GDM1 (cell line): ENCODE data around the gene KCNQ1.
A peak's percentile ranks its signal among the peaks of the same experiment; 100 is the strongest.
"Not testable (repeated sequence)": the region's sequence is repeated elsewhere in the genome, so short reads cannot be mapped to it uniquely, and the experiment has no call there.

Experiments
- DNase-seq: peaks from one replicate; lab custom pipeline; 2025; lab: John Stamatoyannopoulos, UW

The KCNQ1 gene

GRCh38 chr11:2472428-2473186, 27.8 kb downstream of the KCNQ1 start:
- DNase-seq: no peak

DNA sequence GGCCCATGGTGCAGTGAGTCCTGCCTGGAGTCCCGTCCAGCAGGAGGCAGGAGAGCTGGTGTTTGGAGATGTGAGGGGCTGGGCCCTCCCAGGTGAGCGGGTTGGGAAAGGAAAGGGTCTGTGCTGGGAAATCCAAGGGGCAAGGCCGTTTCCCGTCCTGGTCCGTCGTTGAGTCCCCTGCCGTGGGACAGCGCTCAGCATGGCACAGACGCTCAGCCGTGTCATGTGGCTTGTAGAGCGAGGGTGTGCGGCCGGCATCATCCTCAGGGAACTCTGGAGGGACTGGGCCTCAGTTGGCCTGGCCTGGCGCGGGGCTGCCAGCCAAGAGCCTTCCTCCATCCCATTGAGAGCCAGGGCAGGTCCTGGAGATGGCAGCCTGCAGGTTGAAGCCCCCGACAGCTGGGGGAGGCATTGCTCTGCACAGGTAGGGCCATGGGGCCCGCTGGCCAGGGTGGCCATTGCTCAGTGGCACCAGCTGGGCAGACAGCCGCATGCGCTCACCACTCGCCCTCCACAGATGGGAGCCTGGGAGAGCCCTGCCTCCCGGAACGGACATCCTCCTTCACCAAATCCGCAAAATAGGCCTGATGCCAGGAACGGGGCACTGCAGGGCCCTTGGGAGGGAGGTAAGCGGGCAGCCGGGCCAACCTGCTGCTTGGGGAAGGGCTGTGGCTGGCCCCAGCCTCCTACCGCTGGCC, 28.7 kb downstream of the KCNQ1 start:
- no peak for DNase-seq

DNA sequence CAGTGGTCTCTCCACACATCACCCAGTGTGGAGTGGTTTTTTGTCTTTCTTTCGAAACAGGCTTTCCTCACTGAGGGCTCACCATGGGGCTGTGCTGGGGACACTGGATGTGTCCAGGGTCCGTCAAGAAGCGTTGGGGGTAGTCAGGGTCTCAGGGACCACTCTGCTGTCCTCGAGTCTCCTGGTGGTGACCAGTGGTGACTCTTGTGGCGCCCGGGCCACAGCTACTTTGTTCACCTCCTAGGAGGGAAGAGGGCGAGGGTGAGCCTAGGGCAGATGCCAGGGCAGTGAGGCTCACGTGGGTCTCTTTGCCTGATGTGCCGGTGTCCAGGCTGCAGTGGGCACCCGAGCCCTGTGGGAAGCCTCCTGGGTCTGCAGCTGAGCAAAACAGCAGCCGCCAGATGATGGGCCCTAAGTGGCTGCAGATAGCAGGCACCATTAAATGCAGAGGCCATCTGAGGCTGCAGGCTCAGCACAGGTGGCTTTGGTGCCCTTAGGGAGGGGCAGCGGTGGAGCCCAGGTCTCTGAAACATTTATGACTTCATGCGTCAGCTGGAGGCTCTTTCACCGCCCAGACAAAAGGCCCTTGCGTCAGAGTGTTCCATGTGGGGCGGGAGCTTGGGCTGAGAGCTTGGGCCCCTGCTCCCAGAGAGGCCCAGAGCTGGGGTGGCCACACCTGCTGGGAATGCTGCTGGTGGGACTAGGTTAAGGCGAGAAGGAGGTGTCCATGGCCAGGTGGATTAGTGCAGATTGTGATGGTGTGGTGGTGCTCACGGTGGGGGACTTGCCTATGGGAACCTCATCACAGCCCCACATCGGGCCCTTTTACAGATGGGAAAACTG, 29.5 kb downstream of the KCNQ1 start:
- DNase-seq: no peak

DNA sequence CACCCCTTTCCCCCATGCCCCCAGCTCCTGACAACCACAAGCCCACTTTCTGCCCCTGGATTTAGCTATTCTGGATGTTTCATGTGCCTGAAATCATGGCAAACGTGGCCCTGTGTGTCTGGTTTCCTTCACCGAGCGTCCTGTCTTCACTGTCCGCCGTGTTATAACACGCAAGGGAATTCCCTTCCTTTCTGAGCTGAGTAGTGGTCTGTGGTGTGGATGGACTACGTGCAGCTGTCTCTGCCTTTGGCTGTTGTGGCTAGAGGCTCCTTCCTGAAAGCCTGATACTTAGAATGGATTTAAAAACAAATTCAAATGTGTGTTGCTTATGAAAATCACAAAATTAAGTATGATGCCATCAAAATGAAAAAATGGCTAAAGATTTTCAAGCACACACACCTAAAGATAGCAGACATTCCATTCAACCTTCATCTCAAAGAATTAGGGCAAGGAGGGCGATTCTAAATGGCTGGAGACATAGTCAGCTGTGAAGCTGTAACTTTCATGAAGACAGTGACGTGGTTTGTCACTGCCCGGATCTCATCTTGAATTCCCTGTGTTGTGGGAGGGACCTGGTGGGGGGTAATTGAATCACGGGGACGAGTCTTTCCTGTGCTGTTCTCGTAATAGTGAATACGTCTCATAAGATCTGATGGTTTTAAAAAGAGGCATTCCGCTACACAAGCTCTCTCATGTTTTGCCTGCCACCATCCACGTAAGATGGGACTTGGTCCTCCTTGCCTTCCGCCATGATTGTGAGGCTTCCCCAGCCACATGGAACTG, 30.5 kb downstream of the KCNQ1 start:
- DNase-seq: no peak

GRCh38 chr11:2477254-2477653, 32.4 kb downstream of the KCNQ1 start:
- DNase-seq: no peak

- no peak for DNase-seq
Observed at GRCh38 chr11:2477936-2478335, 33.1 kb downstream of the KCNQ1 start.

DNA sequence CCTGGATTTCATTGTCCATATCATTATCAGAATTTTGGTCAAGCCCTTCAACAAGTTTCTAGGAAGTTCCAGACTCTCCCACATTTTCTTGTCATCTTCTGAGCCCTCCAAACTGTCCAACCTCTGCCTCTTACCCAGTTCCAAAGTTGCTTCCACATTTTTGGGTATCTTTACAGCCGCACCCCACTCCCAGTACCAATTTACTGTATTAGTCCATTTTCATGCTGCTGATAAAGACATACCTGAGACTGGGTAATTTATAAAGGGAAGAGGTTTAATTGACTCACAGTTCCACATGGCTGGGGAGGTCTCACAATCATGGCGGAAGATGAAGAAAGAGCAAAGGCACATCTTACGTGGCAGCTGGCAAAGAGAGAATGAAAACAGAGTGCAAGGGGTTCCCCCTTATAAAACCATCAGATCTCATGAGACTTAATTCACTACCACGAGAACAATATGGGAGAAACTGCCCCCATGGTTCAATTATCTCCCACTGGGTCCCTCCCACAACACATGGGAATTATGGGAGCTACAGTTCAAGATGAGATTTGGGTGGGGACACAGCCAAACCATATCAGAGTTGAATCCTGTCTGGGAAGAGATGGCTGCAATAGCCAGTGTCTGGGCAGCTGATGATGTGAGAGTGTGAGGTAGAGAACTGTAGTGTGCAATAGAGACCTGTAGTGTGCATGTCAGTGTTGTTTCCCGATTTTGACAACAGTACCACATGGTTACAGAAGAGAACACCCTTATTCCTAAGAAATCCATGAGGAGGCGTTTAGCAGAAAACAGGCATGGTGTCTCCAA, 35.5 kb downstream of the KCNQ1 start:
- DNase-seq: not testable (repeated sequence)

DNA sequence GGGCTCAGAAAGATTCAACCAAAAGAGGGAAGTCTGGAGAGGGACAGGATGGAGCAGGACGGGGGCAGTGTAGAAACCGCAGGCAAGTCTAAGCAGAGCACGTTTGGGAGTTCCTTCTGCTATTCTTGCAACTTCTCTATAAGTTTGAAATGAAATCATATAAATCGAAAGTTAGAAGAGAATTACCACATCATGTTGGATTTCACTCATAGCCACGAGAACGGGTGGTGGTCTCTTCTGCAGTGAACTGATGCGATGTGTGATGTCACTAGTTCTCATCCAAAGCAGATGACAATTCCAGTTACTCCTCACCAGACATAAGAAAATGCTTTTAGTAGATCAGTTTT, 36.0 kb downstream of the KCNQ1 start:
- peak; percentile 73 for DNase-seq

GRCh38 chr11:2481253-2481652, 36.4 kb downstream of the KCNQ1 start:
- DNase-seq: no peak

GRCh38 chr11:2482204-2482603, 37.4 kb downstream of the KCNQ1 start:
- DNase-seq: no peak

GRCh38 chr11:2482745-2483144, 37.9 kb downstream of the KCNQ1 start:
- no peak for DNase-seq

DNA sequence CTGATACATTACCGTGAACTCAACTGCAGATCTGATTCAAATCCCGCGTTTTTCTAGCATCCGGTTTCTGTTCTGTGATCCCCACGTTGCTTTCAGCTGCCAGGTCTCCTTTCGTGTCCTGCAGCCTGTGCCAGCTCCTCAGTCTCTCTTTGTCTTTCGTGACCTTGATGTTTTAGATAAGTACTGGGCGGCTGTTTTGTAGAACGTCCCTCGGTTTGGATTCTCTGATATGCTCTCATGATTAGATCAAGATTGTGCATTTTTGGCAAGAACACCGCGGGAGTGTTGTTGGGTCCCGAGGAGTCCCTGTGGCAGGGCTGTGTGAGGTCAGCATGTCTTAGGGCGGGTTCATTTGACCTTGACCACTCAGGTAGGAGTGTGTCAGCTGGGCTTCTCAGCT, 38.6 kb downstream of the KCNQ1 start:
- DNase-seq: no peak

DNA sequence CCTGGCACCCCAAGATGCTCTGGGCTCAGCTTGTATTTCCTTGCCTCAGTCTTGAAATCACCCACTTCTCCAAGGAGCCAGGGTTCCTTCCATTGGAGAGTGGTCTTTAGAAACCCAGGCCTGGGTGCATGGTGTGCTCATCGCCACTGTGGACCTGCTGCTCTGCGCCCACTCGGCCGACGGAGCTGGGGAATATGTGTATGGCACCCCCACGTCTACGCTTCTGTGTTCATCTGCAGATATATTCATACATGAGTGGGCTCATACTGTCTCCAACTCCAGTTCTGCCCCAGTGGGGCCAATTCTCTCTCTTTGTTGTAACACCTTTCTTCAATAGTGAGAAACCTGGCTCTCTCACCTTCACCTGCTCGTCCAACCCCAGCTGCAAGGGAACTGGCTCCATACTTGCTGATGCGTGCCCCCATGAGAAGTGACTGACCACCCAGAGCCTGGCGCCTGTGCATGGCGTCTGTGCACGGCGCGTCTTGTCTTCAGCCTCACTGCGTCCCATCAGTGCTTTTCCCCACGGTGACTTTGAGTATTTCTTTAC, 39.8 kb downstream of the KCNQ1 start:
- DNase-seq: no peak

- no peak for DNase-seq
Observed at GRCh38 chr11:2488004-2488403, 43.2 kb downstream of the KCNQ1 start.

DNA sequence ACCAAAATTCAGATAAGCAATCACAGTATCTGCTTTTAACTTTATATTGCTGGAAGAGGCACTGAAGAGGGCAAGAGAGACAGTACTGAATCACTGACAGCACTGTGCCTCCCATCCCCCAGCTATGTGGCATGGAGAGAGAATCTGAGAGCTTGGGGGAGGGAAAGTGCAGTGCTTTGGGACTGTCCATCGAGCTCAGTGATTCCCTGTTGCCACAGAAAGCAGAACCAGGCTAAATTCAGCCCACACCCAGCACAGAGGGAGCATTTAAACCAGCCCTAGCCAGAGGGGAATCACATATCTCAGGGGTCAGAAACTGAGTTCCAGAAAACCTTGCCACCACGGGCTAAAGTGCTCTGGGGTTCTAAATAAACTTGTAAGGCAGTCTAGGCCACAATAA, 44.3 kb downstream of the KCNQ1 start:
- no peak for DNase-seq

GRCh38 chr11:2497951-2498350, 53.1 kb downstream of the KCNQ1 start:
- not testable (repeated sequence) for DNase-seq

GRCh38 chr11:2498750-2499149, 53.9 kb downstream of the KCNQ1 start:
- DNase-seq: no peak

GRCh38 chr11:2507212-2507901, 62.5 kb downstream of the KCNQ1 start:
- DNase-seq: no peak

GRCh38 chr11:2507945-2508749, 63.3 kb downstream of the KCNQ1 start:
- DNase-seq: no peak
